Skeletal muscle satellite cell (primary cell): ENCODE results near the gene P2RY14.

Experiments used
- H3K27me3 ChIP-seq: 2 replicates; pipeline ENCODE4 v1.7.0; 2013; ENCODE audit warnings: low read length; ENCODE audit not compliant: control insufficient read depth, insufficient read depth
- H3K36me3 ChIP-seq: 2 replicates; pipeline ENCODE4 v1.7.0; 2013; ENCODE audit warnings: mild to moderate bottlenecking, control low read depth, low read length; ENCODE audit not compliant: insufficient read depth
- H3K4me1 ChIP-seq: 2 replicates; pipeline ENCODE4 v1.7.0; 2013; ENCODE audit warnings: low read length; ENCODE audit not compliant: control insufficient read depth, insufficient read depth
- H3K4me2 ChIP-seq: 2 replicates; pipeline ENCODE4 v1.7.0; 2013; ENCODE audit warnings: mild to moderate bottlenecking, low read length
- H3K4me3 ChIP-seq: 2 replicates; pipeline ENCODE4 v1.7.0; 2013; ENCODE audit warnings: low read length
- H3K9ac ChIP-seq: 2 replicates; pipeline ENCODE4 v1.7.0; 2013; ENCODE audit warnings: mild to moderate bottlenecking, low read depth, low read length, moderate library complexity
- H3K9me3 ChIP-seq: replicated peaks from 2 replicates; pipeline ENCODE4 v1.7.0; 2013; ENCODE audit warnings: mild to moderate bottlenecking, control low read depth, low read length

The P2RY14 gene

DNA sequence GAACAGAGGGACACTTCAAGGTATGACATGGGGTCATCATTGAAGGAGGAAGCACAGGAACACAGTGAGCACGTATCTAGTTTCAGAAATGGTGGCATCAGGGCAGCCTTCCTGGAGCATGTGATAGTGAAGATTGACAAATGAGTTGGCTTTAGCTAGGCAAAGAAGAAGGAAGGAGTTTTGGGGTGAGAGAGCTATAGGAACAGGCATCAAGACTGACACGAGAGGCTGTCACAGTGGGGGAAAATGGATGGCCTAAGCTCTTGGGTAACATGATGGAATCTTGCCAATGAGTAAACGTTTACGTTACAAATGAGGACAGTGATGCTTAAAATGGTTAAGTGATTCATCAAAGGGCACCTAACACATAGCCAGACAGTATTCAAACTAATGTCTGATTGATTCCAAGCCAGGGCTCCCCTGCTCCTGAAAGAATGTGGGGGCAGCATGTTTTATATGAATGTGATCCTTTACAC, 52.2 kb downstream of the P2RY14 start:
- Histone ChIP-seq H3K27me3 (no peaks in the 10 kb centered on the region), H3K9me3 (no peaks in the 10 kb centered on the region), H3K36me3 (no peaks in the 10 kb centered on the region), H3K4me3 (no peak overlapping the region), H3K9ac (no peak overlapping the region), H3K4me2 (peak overlapping the region; percentile 8), H3K4me1 (peaks cover 28% of the 10 kb centered on the region)

DNA sequence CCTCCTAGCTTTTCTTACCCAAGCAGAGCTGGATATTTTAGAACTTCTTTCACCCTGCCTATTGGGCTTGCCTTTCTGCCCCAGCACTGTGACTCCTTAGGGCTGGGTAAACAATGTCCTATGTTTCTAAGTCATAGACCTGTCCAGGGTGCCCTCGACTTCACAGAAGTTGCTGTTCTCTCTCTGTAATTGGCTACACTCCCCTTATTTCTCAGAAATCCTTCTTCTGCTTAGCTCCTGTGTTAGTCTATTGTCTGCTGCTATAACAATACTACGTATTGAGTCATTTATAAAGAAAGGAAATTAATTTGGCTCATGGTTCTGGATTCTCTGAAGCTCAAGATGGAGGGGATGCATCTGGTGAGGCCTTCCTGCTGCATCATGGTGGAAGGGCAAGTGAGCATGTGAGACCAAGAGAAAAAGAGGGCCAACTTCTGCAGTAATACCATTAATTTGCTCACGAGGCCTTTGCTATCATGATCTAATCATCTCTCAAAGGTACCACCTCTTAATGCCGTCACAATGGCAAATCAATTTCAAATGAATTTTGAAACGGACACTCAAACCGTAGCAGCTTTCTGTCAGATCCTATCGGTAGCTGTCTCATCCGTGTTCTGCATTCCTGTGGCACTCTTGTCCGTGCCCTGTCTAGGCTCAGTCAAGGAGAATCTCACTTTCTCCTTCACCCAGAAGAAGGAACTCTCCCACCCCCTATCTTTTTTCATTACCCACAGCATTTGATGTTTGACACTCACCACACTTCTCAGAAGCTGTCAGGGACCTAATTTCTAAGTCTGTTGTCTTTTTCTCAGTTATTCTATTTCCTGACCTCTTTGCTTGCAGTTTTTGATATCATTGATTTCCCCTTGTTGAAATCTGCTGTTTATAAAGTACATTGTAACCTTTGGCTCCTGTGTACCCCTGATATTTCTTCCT, 53.0 kb downstream of the P2RY14 start:
- no peaks in the 10 kb centered on the region for H3K36me3 ChIP-seq
- no peaks in the 10 kb centered on the region for H3K27me3 ChIP-seq
- no peaks in the 10 kb centered on the region for H3K9me3 ChIP-seq
- no peak overlapping the region for H3K4me3 ChIP-seq
- peaks cover 28% of the 10 kb centered on the region for H3K4me1 ChIP-seq
- no peak overlapping the region for H3K4me2 ChIP-seq
- no peak overlapping the region for H3K9ac ChIP-seq

DNA sequence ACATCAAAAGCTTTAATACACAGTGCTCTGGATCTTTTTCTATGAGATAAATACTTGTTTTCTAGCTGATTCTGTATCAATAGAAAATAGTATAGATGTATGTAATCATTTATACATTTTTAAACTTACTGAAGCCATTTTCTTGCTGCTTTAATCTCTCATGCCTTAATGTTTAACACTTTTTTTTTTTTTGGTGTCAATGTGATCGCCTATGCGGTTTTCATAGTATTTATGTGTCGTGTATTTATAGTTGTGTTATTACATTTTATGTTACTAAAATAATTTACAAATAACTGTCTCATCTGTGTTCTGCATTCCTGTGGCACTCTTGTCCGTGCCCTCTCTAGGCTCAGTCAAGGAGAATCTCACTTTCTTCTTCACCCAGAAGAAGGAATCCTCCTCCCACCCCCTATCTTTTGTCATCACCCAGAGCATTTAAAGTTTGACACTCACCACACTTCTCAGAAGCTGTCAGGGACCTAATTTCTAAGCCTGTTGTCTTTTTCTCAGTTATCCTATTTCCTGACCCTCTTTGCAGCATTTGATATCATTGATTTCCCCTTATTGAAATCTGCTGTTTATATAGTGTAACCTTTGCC, 54.0 kb downstream of the P2RY14 start:
- no peaks in the 10 kb centered on the region for H3K9me3 ChIP-seq
- H3K4me2 ChIP-seq = no peak overlapping the region
- no peaks in the 10 kb centered on the region for H3K27me3 ChIP-seq
- H3K9ac ChIP-seq = no peak overlapping the region
- H3K36me3 ChIP-seq = no peaks in the 10 kb centered on the region
- H3K4me1 ChIP-seq = peaks cover 28% of the 10 kb centered on the region
- no peak overlapping the region for H3K4me3 ChIP-seq

DNA sequence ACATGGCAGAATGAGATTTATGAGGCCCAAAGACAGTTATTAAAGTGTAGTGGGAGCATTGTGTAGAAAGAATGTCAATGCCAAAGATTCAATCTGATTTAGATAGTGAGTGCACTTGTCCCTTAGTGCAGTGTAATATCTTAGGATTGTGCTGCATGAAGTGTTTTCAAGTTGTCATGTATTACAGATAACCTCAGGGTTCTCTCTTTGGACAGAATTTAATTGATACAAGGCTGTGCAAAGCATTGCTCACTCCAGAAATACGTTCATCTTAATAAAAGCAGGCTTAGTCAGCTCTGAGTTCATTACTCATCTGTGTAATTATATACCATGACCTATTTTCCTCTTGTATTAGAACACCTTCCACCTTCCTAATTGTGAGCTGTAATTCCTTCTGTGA, 59.3 kb downstream of the P2RY14 start:
- Histone ChIP-seq H3K4me1 (peaks cover 7% of the 10 kb centered on the region), H3K9me3 (no peaks in the 10 kb centered on the region), H3K27me3 (no peaks in the 10 kb centered on the region), H3K4me3 (no peak overlapping the region), H3K4me2 (no peak overlapping the region), H3K36me3 (no peaks in the 10 kb centered on the region), H3K9ac (no peak overlapping the region)

DNA sequence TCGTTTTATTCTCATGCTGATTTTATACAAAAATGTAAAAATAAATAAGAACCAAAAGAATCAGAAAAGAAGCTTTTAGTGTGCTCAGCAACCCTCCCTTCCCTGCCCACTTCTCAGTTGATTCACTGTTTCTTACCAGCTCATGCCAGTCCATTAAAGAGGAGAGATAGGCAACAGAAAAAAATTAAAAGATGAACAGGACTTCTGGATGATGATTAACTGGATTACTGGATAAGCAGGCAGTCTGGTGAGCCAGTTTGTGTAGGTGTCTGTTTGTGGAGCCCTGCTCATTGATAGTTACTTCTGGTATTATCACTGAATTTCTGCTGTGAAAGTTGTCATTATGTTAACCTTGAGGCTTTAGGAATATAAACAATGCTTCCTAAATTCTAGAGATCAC, 60.2 kb downstream of the P2RY14 start:
- Histone ChIP-seq H3K4me3 (no peak overlapping the region), H3K4me1 (peaks cover 7% of the 10 kb centered on the region), H3K36me3 (no peaks in the 10 kb centered on the region), H3K27me3 (no peaks in the 10 kb centered on the region), H3K4me2 (no peak overlapping the region), H3K9me3 (no peaks in the 10 kb centered on the region), H3K9ac (no peak overlapping the region)

DNA sequence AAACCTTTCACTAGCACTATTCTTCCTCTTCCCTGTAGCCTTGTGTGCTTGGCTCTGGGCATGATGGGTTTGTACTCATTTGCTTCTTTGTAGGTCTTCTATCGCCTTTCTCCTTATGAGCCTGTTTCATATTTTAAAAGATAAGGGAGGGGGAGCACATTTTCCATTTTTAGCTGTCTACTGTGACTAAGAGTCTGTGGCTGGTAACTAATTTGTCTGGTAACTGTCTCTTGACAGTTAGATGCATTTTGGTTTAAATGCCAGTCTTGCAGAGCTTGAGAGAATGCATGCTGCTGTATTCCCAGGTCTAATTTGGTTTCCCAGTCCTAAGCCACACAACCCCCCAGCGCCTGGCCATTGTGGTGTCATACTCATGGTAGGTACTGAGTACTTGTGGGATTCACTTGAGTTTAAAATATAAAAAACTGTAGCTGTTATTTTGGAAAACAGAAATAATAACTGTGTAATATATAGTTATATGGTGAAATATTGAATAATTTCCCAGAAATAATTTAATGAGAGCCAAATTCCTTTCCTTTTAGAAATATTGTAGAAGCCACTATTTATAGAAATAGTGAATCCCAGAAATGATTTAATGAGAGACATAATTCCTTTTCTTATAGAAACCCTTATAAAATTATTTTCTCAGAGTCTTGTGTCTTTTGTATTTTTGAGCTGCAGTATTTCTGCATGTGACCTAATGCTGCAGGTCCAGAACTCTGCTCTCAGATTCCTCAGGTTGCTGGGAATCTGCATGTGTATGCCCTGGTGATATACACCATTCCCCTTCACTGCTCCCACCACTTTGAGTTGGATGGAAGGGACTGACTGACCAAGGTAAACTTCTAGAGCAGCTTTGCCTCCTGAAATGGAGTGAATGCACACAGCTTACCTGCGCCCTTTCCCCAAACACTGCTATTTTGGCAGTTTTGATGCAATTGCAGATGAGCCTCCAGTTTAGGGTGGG, 61.4 kb downstream of the P2RY14 start:
- Histone ChIP-seq H3K9ac (no peak overlapping the region), H3K4me3 (no peak overlapping the region), H3K27me3 (no peaks in the 10 kb centered on the region), H3K9me3 (no peaks in the 10 kb centered on the region), H3K4me2 (no peak overlapping the region), H3K36me3 (no peaks in the 10 kb centered on the region), H3K4me1 (peaks cover 7% of the 10 kb centered on the region)

DNA sequence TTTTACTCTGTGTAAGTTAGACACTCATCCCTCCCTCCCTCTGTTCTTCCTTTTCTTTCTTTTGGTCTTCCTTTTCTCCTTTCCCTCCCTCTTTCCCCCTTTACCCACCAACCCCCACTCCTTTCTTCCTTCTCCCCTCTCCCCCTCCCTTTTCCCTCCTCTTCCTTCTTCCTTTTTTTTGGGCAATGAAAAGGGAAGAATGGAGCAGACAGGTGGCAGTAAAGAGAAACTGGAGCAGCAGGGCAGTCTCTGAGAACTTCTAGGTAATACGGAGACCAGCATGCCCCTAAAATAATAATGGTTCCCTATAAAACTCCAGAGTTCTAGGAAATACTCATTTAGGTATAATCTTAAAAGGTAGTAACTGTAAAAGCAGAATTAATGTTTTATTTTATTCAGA, 63.9 kb downstream of the P2RY14 start:
- no peak overlapping the region for H3K4me2 ChIP-seq
- H3K36me3 ChIP-seq = no peaks in the 10 kb centered on the region
- peaks cover 7% of the 10 kb centered on the region for H3K4me1 ChIP-seq
- H3K27me3 ChIP-seq = no peaks in the 10 kb centered on the region
- H3K4me3 ChIP-seq = no peak overlapping the region
- H3K9me3 ChIP-seq = no peaks in the 10 kb centered on the region
- H3K9ac ChIP-seq = no peak overlapping the region

DNA sequence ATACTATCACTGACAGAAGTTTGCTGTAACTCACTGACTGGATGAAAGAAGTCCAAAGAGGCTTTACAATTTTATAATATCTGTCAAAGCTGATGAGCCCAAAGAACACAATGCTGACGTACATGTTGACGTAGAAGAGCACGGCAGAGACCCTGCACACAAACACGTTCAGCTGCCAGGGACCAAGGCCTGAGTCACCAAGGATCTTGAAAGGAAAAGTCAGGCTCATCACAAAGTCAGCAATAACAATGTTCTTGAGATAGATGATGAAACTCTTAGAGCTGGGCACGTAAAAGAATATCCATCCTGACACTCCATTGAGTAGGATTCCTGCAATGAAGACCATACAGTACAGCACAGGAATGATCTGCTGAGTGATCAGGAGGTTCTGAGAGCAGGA, 64.5 kb downstream of the P2RY14 start:
- H3K4me2 ChIP-seq = no peak overlapping the region
- no peaks in the 10 kb centered on the region for H3K27me3 ChIP-seq
- no peak overlapping the region for H3K9ac ChIP-seq
- H3K9me3 ChIP-seq = no peaks in the 10 kb centered on the region
- peaks cover 4% of the 10 kb centered on the region for H3K4me1 ChIP-seq
- H3K4me3 ChIP-seq = no peak overlapping the region
- H3K36me3 ChIP-seq = no peaks in the 10 kb centered on the region

DNA sequence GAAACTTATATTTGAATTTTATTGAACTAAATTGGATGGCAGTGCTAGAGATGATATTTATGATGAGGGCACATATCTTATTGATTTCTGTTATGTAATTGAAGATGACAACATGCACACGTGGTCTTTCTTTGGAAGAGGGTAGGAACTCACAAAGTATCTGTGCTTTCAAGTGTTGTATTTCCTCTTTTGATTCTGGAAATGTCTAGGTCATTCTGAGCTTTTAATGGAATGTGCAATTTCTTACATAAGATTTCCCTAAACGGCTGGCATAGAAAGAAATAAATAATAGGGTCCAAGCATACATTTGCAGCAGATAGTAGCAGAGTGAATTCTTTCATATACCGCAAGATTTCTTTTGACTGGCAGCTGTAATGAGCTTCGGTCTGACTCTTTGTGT, 65.2 kb downstream of the P2RY14 start:
- no peaks in the 10 kb centered on the region for H3K36me3 ChIP-seq
- no peak overlapping the region for H3K4me2 ChIP-seq
- no peaks in the 10 kb centered on the region for H3K9me3 ChIP-seq
- H3K4me1 ChIP-seq = peaks cover 3% of the 10 kb centered on the region
- H3K27me3 ChIP-seq = no peaks in the 10 kb centered on the region
- no peak overlapping the region for H3K4me3 ChIP-seq
- H3K9ac ChIP-seq = no peak overlapping the region

DNA sequence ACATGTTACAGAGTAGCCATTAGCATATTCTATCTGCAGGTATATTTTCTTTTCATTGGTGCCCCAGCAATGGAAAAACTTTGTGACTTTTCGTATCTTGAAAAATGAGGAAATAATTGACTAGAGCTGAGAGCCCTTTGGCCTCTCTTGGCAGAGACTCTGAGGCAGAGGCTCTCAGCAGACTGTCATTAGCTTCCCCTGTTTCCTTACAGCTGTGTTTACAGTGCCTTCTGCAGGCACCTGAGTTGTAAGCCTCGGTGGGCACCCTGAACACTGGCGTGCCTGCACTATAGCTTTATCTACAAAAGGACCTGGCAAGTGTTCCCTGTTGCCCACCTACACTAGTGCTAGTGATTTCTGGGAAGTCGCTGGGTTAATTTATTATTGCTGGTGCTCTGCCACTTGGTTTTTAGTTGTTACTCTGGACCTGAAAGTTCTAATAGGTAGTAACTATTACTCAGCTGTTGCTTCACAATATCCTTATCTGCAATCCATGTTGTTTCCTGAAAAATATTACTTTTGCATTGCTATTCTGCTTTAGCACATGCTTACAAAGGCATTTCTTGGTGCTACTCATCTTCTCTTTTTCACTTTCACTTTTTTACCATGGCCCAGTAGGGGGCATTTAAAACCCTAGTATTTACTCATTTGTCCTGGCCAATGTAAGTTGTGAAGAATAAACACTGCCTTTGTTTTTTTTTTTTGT, 67.5 kb downstream of the P2RY14 start:
- no peaks in the 10 kb centered on the region for H3K9me3 ChIP-seq
- no peak overlapping the region for H3K4me3 ChIP-seq
- H3K9ac ChIP-seq = no peak overlapping the region
- H3K36me3 ChIP-seq = no peaks in the 10 kb centered on the region
- no peak overlapping the region for H3K4me2 ChIP-seq
- H3K27me3 ChIP-seq = no peaks in the 10 kb centered on the region
- no peaks in the 10 kb centered on the region for H3K4me1 ChIP-seq

DNA sequence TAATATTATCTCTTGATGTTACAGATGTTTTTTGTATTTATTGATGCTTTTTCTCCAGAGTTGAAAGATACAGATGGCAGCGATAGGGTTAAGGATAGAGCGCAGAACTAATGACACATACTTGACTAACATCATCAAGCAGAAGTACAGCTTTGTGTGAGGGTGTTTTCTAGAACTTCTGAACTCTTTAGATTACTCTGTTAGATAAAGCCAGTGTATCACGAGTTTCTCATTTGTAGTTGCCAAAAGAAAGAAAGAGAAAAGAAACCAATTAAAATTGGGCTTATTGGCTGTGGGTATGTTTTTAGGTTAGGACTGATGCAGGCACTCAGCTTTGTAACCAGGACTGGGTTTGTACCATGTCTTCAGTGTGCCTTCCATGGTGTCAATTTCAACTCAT, 68.7 kb downstream of the P2RY14 start:
- Histone ChIP-seq H3K36me3 (no peaks in the 10 kb centered on the region), H3K9me3 (no peaks in the 10 kb centered on the region), H3K4me1 (no peaks in the 10 kb centered on the region), H3K27me3 (no peaks in the 10 kb centered on the region), H3K9ac (no peak overlapping the region), H3K4me2 (no peak overlapping the region), H3K4me3 (no peak overlapping the region)
